Osteocyte (in vitro differentiated cells): Measurements from ENCODE around the gene SGMS1. TPM values are rescaled to one million over a fixed set of nuclear protein-coding genes. Genes with fewer than 3 reads are reported as not detected.

Source experiments
- DNase-seq: peaks from one replicate; pipeline ENCODE4 v3.0.0; 2021; ENCODE audit warnings: mixed read lengths; ENCODE audit not compliant: unreplicated experiment; ENCODE audit errors: extremely low spot score
- H3K27ac Mint-ChIP-seq: one replicate; pipeline ENCODE4 v1.8.0; 2021; ENCODE audit warnings: mild to moderate bottlenecking, mixed read lengths; ENCODE audit not compliant: unreplicated experiment
- H3K27me3 Mint-ChIP-seq: one replicate; pipeline ENCODE4 v1.8.0; 2021; ENCODE audit warnings: mixed read lengths; ENCODE audit not compliant: unreplicated experiment
- H3K36me3 Mint-ChIP-seq: one replicate; pipeline ENCODE4 v1.8.0; 2021; ENCODE audit warnings: mixed read lengths; ENCODE audit not compliant: unreplicated experiment
- H3K4me1 Mint-ChIP-seq: one replicate; pipeline ENCODE4 v1.8.0; 2021; ENCODE audit warnings: mixed read lengths; ENCODE audit not compliant: unreplicated experiment
- H3K4me3 Mint-ChIP-seq: one replicate; pipeline ENCODE4 v1.8.0; 2021; ENCODE audit warnings: mild to moderate bottlenecking, moderate library complexity, mixed read lengths; ENCODE audit not compliant: unreplicated experiment
- H3K9me3 Mint-ChIP-seq: one replicate; pipeline ENCODE4 v1.8.0; 2021; ENCODE audit warnings: mixed read lengths; ENCODE audit not compliant: unreplicated experiment
- total RNA-seq: library from RNA; stranded (reverse); gene quantifications from 2 replicates; pipeline ENCODE4 v1.2.1, GENCODE V29; 2021
- TF ChIP-seq, protein P1 (sequence below): fragments of 200-600 bp; sonication (generic); IDR thresholded peaks from 2 replicates; pipeline ENCODE4 v1.5.0; 2021; ENCODE audit warnings: antibody characterized with exemption, mild to moderate bottlenecking, moderate library complexity

Gene SGMS1
- total RNA-seq, 1 donor from 2014 or later, result 21.0 TPM

GRCh38 chr10:50658165-50658564 is 34.4 kb upstream of the SGMS1 start:
- H3K27me3 Mint-ChIP-seq, result peaks cover 23% of the 10 kb centered on the region
- DNase-seq, result no peak

DNA sequence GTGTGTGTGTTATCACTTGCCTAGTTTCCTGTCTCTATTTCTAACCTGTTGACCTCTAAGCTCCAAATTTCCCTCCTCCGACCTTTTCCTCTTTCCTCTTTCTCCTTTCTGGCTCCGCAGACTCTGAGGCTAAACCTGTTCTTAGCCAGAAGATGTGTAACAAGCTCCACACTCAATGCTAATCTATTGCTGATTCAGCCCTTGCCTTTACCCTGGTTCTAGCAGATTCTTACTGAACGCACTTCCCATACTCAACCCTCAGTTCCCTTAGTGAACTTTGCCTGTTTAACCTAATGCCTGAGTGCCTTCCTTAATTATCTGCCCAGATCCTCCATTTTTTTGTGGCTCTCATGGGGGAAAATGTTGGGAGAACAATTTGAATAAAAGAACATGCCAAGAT is 30.0 kb upstream of the SGMS1 start:
- Mint-ChIP-seq H3K36me3 (no peaks in the 10 kb centered on the region), H3K27me3 (peaks cover 15% of the 10 kb centered on the region), H3K27ac (no peak overlapping the region), H3K4me1 (no peaks in the 10 kb centered on the region), H3K9me3 (no peaks in the 10 kb centered on the region), H3K4me3 (no peak overlapping the region)
- TF ChIP-seq, protein P1, sequence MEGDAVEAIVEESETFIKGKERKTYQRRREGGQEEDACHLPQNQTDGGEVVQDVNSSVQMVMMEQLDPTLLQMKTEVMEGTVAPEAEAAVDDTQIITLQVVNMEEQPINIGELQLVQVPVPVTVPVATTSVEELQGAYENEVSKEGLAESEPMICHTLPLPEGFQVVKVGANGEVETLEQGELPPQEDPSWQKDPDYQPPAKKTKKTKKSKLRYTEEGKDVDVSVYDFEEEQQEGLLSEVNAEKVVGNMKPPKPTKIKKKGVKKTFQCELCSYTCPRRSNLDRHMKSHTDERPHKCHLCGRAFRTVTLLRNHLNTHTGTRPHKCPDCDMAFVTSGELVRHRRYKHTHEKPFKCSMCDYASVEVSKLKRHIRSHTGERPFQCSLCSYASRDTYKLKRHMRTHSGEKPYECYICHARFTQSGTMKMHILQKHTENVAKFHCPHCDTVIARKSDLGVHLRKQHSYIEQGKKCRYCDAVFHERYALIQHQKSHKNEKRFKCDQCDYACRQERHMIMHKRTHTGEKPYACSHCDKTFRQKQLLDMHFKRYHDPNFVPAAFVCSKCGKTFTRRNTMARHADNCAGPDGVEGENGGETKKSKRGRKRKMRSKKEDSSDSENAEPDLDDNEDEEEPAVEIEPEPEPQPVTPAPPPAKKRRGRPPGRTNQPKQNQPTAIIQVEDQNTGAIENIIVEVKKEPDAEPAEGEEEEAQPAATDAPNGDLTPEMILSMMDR, result no peak
- no peak for DNase-seq

More at GRCh38 chr10:50658165-50658564, 34.4 kb upstream of the SGMS1 start:
- Mint-ChIP-seq H3K27ac (no peak overlapping the region), H3K4me3 (no peak overlapping the region), H3K9me3 (no peaks in the 10 kb centered on the region), H3K36me3 (no peaks in the 10 kb centered on the region), H3K4me1 (no peaks in the 10 kb centered on the region)
- TF ChIP-seq, protein P1, result no peak

DNA sequence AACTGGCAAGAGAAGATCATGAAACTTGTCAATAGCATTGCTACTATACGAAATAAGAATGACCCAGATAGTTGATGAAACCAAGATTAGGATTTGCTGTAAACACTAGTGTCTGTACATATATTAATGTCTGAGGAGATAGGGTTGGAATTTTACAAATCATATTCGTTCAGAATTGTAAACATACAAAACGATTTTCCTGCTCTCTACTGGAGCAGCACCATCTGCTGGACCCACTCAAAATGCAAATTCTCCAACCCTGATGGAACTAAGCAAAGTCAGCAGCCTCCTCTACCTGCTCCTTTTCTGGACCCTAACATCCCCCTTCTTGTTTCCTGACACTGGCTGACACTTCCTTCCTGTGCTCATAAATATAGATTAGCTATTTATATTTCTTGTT is 29.4 kb upstream of the SGMS1 start:
- H3K4me3 Mint-ChIP-seq, result no peak overlapping the region
- H3K4me1 Mint-ChIP-seq, result no peaks in the 10 kb centered on the region
- TF ChIP-seq, protein P1, result peak; percentile 67
- H3K27me3 Mint-ChIP-seq, result peaks cover 15% of the 10 kb centered on the region
- H3K36me3 Mint-ChIP-seq, result no peaks in the 10 kb centered on the region
- H3K9me3 Mint-ChIP-seq, result no peaks in the 10 kb centered on the region
- DNase-seq, result no peak
- H3K27ac Mint-ChIP-seq, result no peak overlapping the region

GRCh38 chr10:50651808-50652207 is 28.1 kb upstream of the SGMS1 start:
- Mint-ChIP-seq H3K27ac (no peak overlapping the region), H3K27me3 (peaks cover 22% of the 10 kb centered on the region), H3K4me3 (no peak overlapping the region), H3K9me3 (no peaks in the 10 kb centered on the region), H3K4me1 (no peaks in the 10 kb centered on the region), H3K36me3 (no peaks in the 10 kb centered on the region)
- TF ChIP-seq, protein P1, result no peak
- DNase-seq, result no peak

DNA sequence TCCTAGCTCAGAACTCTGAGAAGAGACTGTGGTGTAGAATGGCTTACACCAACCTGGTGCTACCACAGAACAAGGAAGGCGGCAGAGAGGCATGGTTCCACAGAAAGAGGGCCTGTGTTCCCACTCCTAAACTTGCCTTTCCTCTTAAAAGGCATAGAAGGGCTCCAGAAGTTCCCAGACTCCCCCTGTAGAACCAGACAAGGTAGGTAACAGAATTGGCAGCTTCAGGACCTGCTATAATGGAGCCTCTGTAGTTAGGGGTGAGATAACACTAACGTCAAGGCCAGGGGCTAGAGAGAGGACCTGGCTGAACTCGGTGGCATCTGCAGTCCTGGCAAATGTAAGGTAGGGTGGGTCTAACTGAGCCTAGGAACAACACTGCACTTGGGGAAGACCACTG is 26.7 kb upstream of the SGMS1 start:
- H3K4me1 Mint-ChIP-seq, result no peaks in the 10 kb centered on the region
- no peaks in the 10 kb centered on the region for H3K36me3 Mint-ChIP-seq
- H3K27ac Mint-ChIP-seq, result no peak overlapping the region
- TF ChIP-seq, protein P1, result no peak
- no peak overlapping the region for H3K4me3 Mint-ChIP-seq
- no peaks in the 10 kb centered on the region for H3K9me3 Mint-ChIP-seq
- DNase-seq, result no peak
- H3K27me3 Mint-ChIP-seq, result peaks cover 28% of the 10 kb centered on the region
